Esophagus squamous epithelium (tissue), 5 donors: ENCODE measurements around the gene KBTBD2. TPM values are rescaled to one million over a fixed set of nuclear protein-coding genes. Genes with fewer than 3 reads are reported as not detected.

Source experiments
- DNase-seq: peaks from one replicate; lab custom pipeline; 2025; lab: John Stamatoyannopoulos, UW
- H3K27ac ChIP-seq, 4 donors: fragments of 200-600 bp; sonication (generic); one replicate each; pipeline ENCODE4 v1.5.1; 2016 to 2019; ENCODE audit warnings: mild to moderate bottlenecking in 1 of 4
- H3K27me3 ChIP-seq, 4 donors: fragments of 200-600 bp; sonication (generic); 1 replicate in 3 of 4; 2 replicates in 1 of 4; pipeline versions ENCODE4 v1.5.1 to v1.6.0; 2017 to 2021; ENCODE audit warnings: antibody characterized with exemption in 1 of 4
- H3K36me3 ChIP-seq, 3 donors: fragments of 200-600 bp; sonication (generic); one replicate each; pipeline ENCODE4 v1.5.1; 2016 to 2019
- H3K4me1 ChIP-seq, 3 donors: fragments of 200-600 bp; sonication (generic); one replicate each; pipeline ENCODE4 v1.5.1; 2017 to 2019
- H3K4me3 ChIP-seq, 4 donors: fragments of 200-600 bp; sonication (generic); 1 replicate in 3 of 4; 2 replicates in 1 of 4; pipeline ENCODE4 v1.5.1; 2016 to 2019; ENCODE audit warnings: mild to moderate bottlenecking in 2 of 4, moderate library complexity in 1 of 4
- H3K9me3 ChIP-seq, 3 donors: fragments of 200-600 bp; sonication (generic); one replicate each; pipeline ENCODE4 v1.5.1; 2016 to 2019
- CTCF ChIP-seq, 6 experiments: fragments of 450-650 bp in 4 of 6; fragments of 200-600 bp in 2 of 6; sonication (generic) in 2 of 6; IDR thresholded peaks; one replicate each; pipeline ENCODE4 v1.5.1; 2016 to 2019; ENCODE audit warnings: antibody characterized with exemption in 6 of 6, mild to moderate bottlenecking in 4 of 6, moderate library complexity in 4 of 6
- POLR2A ChIP-seq, 4 donors: fragments of 450-650 bp; IDR thresholded peaks; one replicate each; pipeline ENCODE4 v1.6.1; 2017; ENCODE audit warnings: antibody characterized with exemption in 4 of 4, mild to moderate bottlenecking in 4 of 4, moderate library complexity in 3 of 4
- WGBS, 2 donors: methylation state at CpG; one replicate each; pipeline ENCODE4 v1.1.5; 2018; 5-methylcytosine and 5-hydroxymethylcytosine counted together
- intact Hi-C: fragments of 100-400 bp; cut with DNase I; formaldehyde crosslinking; loops from one replicate; pipeline ENCODE4 v1.15.0; 2022
- total RNA-seq, 4 donors: library from RNA; depleted of rRNA; stranded (reverse); fragments of >200 nt; gene quantifications; one replicate each; pipeline ENCODE4 v1.1.0, GENCODE V29; 2016
- donor health status: DM: yes; HTN: yes; CAD: no.

The KBTBD2 gene
- total RNA-seq, 4 donors from 2014 or later = 13.3 to 36.4 (median 23.8) TPM

GRCh38 chr7:32935558-32935957, 44.0 kb upstream of the KBTBD2 start:
- WGBS, 2 donors = 91 to 93% methylated on average over 1 of the region's 1 CpG
- H3K27me3 ChIP-seq = no peaks in the 10 kb centered on the region
- intact Hi-C loops = no loop called here
- no peak overlapping the region for H3K27ac ChIP-seq
- TF ChIP-seq CTCF (IDR thresholded peaks at IDR 0.05) (no peak), POLR2A (IDR thresholded peaks at IDR 0.05) (no peak)
- H3K4me3 ChIP-seq = no peak overlapping the region
- H3K9me3 ChIP-seq = no peaks in the 10 kb centered on the region
- no peak for DNase-seq
- H3K36me3 ChIP-seq = peaks cover 0 to 38% (median 0%) of the 10 kb centered on the region in 3 donors
- H3K4me1 ChIP-seq = peaks cover 6 to 48% (median 20%) of the 10 kb centered on the region in 3 donors

DNA sequence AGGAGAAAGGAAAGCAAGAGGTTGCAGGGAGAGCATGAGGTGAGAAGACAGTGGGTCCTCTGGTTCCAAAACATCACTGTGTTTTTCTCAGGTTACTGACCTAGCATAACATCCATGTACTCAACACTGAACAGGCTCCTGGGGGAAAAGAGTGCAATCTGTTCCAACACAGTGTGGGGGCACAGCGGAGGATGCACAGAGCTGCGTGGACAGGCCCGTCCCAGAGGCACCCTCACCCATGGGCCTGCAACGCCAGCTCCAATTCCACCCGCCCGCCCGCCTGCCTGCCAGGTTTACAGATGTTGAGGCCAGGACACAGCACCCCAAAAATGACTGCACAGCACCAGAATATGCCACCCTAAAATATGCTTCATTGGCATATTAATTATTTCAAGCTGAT, 38.8 kb upstream of the KBTBD2 start:
- Histone ChIP-seq H3K36me3 (peaks cover 0 to 79% (median 6%) of the 10 kb centered on the region in 3 donors), H3K27me3 (no peaks in the 10 kb centered on the region), H3K27ac (no peak overlapping the region), H3K4me1 (peaks cover 0 to under 1% (median 0%) of the 10 kb centered on the region in 3 donors), H3K4me3 (no peak overlapping the region), H3K9me3 (no peaks in the 10 kb centered on the region)
- TF ChIP-seq CTCF (IDR thresholded peaks at IDR 0.05) (no peak), POLR2A (IDR thresholded peaks at IDR 0.05) (no peak)
- intact Hi-C loops = no loop called here
- no peak for DNase-seq
- 96 to 98% methylated on average over 4 to 6 of the region's 7 CpGs for WGBS, 2 donors

DNA sequence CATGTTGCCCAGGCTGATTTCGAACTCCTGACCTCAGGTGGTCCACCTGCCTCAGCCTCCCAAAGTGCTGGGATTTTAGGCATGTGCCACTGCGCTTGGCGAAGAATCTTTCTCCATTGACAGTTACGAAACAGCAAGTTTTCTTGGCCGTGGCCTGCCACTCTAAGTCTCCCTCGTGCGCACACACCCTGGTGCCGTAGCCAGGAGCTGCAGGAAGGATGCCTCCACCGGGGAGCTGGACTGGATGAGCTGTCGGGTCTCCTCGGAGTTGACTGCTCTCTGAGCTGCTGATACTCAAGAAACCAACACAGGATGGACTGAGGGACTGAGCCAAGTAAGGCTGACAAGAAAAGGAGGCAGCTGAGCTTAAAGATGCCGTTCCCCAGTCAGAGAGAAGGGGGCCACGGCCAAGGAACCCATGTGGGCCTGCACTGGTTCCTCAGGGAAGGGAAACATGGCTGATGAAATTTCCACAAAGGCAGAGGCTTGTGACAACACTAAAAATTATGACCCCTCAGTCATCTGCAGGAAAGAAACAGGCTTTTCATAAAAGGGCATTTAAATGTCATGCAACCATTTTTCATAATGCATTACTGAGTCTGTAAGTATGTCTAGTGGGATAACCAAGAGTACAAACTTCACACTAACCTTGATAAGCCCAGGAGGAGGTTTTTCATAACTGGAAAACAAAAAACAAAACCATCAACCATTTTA, 38.0 kb upstream of the KBTBD2 start:
- Histone ChIP-seq H3K27me3 (no peaks in the 10 kb centered on the region), H3K9me3 (no peaks in the 10 kb centered on the region), H3K27ac (no peak overlapping the region), H3K4me1 (no peaks in the 10 kb centered on the region), H3K36me3 (peaks cover 0 to 79% (median 6%) of the 10 kb centered on the region in 3 donors), H3K4me3 (no peak overlapping the region)
- WGBS, 2 donors = 84 to 96% methylated on average over 3 to 8 of the region's 13 CpGs
- intact Hi-C loops = no loop called here
- TF ChIP-seq CTCF (IDR thresholded peaks at IDR 0.05) = no peak
- TF ChIP-seq POLR2A (IDR thresholded peaks at IDR 0.05) = no peak
- no peak for DNase-seq

DNA sequence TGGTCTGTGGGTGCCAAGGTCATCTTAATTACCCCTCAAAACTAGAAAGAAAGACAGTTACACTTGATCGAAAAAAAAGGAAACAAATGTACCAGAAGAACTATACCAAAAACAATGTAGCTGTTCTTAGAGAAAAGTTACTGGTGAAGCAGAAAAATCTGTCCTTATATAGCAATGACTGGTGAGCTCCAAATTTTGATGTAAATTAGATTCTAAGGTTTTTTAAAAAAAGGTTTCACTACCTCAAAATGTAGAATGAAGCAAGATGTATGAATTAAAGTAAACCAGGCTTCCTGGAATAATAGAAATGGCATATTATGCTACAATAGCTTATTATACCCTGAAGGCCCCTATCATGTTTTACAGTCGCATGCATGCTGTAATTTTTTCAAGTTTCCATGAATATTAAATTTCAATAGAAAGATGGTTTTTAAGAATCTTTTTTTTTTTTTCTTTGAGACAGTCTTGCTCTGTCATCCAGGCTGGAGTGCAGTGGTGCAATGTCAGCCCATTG, 37.3 kb upstream of the KBTBD2 start:
- WGBS, 2 donors = 84 to 93% methylated on average over 2 of the region's 2 CpGs
- intact Hi-C loops = no loop called here
- peaks cover 0 to 79% (median 6%) of the 10 kb centered on the region in 3 donors for H3K36me3 ChIP-seq

More for the DNA sequence above, 37.3 kb upstream of the KBTBD2 start:
- DNase-seq = no peak
- H3K4me3 ChIP-seq = no peak overlapping the region
- H3K9me3 ChIP-seq = no peaks in the 10 kb centered on the region
- H3K27me3 ChIP-seq = no peaks in the 10 kb centered on the region
- TF ChIP-seq CTCF (IDR thresholded peaks at IDR 0.05) = no peak
- TF ChIP-seq POLR2A (IDR thresholded peaks at IDR 0.05) = no peak
- no peaks in the 10 kb centered on the region for H3K4me1 ChIP-seq
- no peak overlapping the region for H3K27ac ChIP-seq
